GM21737 (cell line): ENCODE measurements around the gene LRRC75A.
A peak's percentile ranks its signal among the peaks of the same experiment; 100 is the strongest.
"Not testable (repeated sequence)": the region's sequence is repeated elsewhere in the genome, so short reads cannot be mapped to it uniquely, and the experiment has no call there.

Experiments used
- ATAC-seq: cut with Tn5 transposase; IDR thresholded peaks from one replicate; pipeline ENCODE4 v1.9.1; 2021; ENCODE audit warnings: mild to moderate bottlenecking, moderate library complexity; ENCODE audit not compliant: unreplicated experiment

LRRC75A gene

GRCh38 chr17:16407911-16408588 lies 83.9 kb downstream of the LRRC75A start:
- peak; percentile 81 for ATAC-seq

DNA sequence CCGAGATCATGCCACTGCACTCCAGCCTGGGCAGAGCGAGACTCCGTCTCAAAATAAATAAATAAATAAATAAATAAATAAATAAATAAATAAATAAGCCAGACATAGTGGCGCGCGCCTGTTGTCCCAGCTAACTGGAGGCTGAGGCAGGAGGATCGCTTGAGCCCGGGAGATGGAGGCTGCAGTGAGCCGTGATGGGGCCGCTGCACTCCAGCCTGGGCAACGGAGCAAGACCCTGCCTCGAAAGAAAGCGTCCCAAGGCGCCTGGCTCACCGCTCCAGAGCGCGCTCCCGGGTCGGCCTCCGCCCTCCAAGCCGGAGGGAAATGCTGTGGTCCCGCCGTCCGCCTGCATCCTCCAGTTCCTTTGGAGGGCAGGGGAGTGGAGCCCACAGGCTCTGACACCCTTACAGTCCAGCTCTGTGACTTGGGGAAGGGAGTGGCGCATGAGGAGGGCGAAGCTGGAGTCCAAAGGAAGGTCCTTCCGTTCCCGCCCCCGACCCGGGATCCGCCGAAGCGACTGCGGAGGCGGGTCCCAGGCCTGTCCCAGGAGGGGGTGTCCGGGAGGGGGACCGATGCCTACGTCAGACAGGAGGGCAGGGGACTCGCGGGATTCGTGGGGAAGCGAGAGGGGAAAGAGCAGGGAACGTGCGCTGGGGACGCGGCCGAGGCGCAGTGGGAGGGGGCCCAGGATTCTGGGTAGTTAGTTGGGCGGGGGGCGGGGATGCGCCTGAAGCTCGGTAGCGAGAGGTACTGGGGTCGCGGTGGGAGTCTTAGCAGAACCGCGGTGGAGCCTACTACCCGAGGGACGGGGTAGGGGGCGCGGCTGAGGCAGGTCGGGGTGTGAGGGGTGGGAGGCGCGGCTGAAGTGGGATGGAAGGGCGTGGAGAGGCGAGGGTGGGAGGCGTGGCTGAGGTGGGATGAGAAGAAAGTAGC lies 85.0 kb downstream of the LRRC75A start:
- no peak for ATAC-seq

DNA sequence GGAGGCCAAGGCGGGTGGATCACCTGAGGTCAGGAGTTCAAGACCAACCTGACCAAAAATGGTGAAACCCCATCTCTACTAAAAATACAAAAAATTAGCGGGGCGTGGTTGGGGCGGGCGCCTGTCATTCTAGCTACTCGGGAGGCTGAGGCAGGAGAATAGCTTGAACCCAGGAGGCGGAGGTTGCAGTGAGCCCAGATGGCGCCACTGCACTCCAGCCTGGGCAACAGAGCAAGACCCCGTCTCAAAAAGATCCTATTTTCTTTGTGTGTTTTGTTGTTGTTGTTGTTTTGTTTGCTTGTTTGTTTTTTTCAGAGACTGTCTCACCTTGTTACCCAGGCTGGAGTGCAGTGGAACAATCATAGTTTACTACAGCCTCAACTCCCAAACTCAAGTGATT lies 88.1 kb downstream of the LRRC75A start:
- ATAC-seq = not testable (repeated sequence)

DNA sequence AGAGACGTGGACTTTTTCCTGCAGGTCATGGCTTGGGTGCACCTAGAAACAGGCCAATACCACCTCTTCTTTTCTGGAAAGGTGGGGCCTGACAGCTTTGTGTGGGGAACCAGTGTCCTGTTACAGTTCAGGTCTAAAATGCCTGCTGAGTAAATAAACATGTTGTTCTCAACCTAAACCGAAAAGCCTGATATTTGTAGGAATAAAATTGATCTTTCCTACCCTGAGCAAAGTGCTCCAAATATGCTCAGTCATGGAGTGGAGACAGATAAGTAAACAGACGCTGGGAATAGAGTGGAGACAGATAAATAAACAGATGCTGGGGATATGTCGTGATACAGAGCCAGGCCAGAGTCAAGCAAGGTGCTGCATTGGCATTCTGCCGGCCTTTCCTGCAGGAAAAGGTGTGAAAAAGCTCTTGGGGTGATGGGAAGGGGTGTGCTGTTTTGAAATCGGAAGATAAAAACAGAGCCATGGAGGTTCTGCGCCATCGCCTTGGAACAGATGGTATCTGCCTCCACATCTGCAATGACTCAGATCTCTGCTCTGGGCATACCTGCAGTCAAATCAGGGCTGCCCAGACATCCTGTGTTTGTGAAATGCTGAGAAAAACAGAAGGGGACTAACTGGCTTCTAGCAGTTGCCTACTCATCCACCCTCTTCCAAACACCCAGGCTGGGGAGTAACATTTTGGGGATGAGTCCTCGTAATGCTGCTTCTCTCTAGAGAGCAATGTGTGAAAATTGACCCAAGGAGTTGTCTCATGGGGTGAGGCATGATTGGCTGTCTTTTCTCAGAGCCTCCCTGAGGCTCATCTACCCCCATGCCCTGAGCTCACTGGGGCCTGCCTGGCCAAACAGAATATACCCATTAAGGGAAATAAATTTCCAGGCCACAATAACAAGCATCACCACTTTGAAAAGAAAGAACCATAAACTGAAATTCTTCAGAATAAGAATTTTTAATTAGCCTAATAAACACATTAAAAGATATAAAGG lies 93.4 kb downstream of the LRRC75A start:
- peak; percentile 91 for ATAC-seq

DNA sequence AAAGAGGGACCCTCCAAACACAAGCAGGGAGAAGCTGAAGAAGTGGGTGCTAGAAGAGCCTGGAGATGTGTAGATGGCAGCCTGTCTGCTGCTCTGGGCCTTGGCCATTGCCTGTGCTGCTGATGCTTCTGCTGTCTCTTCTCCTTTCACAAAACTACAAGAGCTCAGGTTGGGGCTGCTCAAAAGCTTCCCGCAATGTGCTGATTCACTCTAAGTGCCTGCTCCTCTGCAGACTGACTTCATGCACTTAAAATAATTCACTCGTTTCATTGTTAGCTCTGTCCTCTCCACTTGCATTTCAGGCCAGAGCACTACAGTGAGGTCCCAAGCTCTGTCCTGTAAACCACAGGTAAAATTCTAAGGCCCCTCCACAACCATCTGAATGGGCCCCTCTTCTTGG lies 95.3 kb downstream of the LRRC75A start:
- not testable (repeated sequence) for ATAC-seq

DNA sequence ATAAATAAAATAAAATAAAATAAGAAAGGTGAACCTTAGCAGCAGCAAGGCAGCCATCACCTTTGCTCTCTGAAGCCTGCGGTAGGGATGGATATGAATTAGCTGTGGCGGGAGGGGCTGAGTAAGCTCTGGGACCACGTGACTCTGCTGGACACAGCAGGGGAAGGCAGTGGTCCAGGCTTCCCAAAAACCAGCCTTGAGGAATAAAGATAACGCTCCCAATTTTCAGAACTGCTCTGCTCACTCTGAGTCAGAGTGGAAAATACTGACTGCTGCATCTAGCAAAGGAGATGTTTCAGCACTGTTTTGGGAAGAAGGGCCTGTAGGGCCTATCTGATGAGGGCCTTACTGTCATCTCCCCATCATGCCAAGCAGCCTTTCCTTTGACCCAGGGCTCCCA lies 96.1 kb downstream of the LRRC75A start:
- ATAC-seq = not testable (repeated sequence)

- not testable (repeated sequence) for ATAC-seq
These were observed 99.5 kb downstream of the LRRC75A start for GRCh38 chr17:16392491-16392890.
